OCI-LY1 (cell line): ENCODE results near the gene HDAC1.

ENCODE experiments used
- H2AFZ ChIP-seq: fragments of 200-600 bp; sonication (generic), shearing (Covaris generic); 2 replicates; pipeline ENCODE4 v1.6.0; 2014; ENCODE audit warnings: antibody characterized with exemption, mild to moderate bottlenecking, low read length
- H3F3A ChIP-seq: fragments of 200-600 bp; sonication (generic), shearing (Covaris generic); 2 replicates; pipeline ENCODE4 v1.6.0; 2014; ENCODE audit warnings: mild to moderate bottlenecking, antibody characterized with exemption, low read length, moderate library complexity; ENCODE audit not compliant: insufficient read depth
- H3K27ac ChIP-seq: fragments of 200-600 bp; sonication (generic); 2 replicates; pipeline ENCODE4 v1.5.1; 2014; ENCODE audit warnings: low read length, mixed run types, mild to moderate bottlenecking, low read depth; ENCODE audit not compliant: poor library complexity, severe bottlenecking
- H3K27me3 ChIP-seq: fragments of 200-600 bp; sonication (generic); 2 replicates; pipeline ENCODE4 v1.6.0; 2014; ENCODE audit warnings: antibody characterized with exemption, mild to moderate bottlenecking, low read length, moderate library complexity; ENCODE audit not compliant: insufficient read depth
- H3K36me3 ChIP-seq: fragments of 200-600 bp; sonication (generic); 2 replicates; pipeline ENCODE4 v1.6.1; 2014; ENCODE audit warnings: mild to moderate bottlenecking, antibody characterized with exemption, low read length, moderate library complexity, mixed read lengths; ENCODE audit not compliant: insufficient read depth
- H3K4me1 ChIP-seq: fragments of 200-600 bp; sonication (generic); 2 replicates; pipeline ENCODE4 v1.5.1; 2014; ENCODE audit warnings: mild to moderate bottlenecking, low read length, moderate library complexity; ENCODE audit not compliant: insufficient read depth, severe bottlenecking
- H3K4me2 ChIP-seq: fragments of 200-600 bp; sonication (generic), shearing (Covaris generic); 2 replicates; pipeline ENCODE4 v1.6.1; 2014; ENCODE audit warnings: low read length
- H3K4me3 ChIP-seq: fragments of 200-600 bp; sonication (generic); 2 replicates; pipeline ENCODE4 v1.5.1; 2014; ENCODE audit warnings: low read length, low read depth, mild to moderate bottlenecking, mixed read lengths; ENCODE audit not compliant: poor library complexity, severe bottlenecking
- H3K79me2 ChIP-seq: fragments of 200-600 bp; shearing (Covaris generic); 2 replicates; pipeline ENCODE4 v1.6.1; 2016; ENCODE audit warnings: mixed run types, low read length, mixed read lengths; ENCODE audit not compliant: insufficient read depth
- H3K9ac ChIP-seq: fragments of 200-600 bp; sonication (generic), shearing (Covaris generic); 2 replicates; pipeline ENCODE4 v1.6.1; 2014; ENCODE audit warnings: mild to moderate bottlenecking, low read length, mixed read lengths
- H3K9me2 ChIP-seq: fragments of 200-600 bp; sonication (generic), shearing (Covaris generic); 2 replicates; pipeline ENCODE4 v1.6.1; 2014; ENCODE audit warnings: low read depth, mild to moderate bottlenecking, low read length, mixed read lengths
- H3K9me3 ChIP-seq: fragments of 200-600 bp; shearing (Covaris generic); 2 replicates; pipeline ENCODE4 v1.6.1; 2014; ENCODE audit warnings: low read length, mixed read lengths
- H4K20me1 ChIP-seq: fragments of 200-600 bp; sonication (generic), shearing (Covaris generic); 2 replicates; pipeline ENCODE4 v1.6.0; 2016; ENCODE audit warnings: mild to moderate bottlenecking, low read length; ENCODE audit not compliant: insufficient read depth
- CTCF ChIP-seq: fragments of 200-600 bp; sonication (generic), shearing (Covaris generic); IDR thresholded peaks from 2 replicates; pipeline ENCODE4 v1.5.1; 2017; ENCODE audit warnings: mild to moderate bottlenecking, antibody characterized with exemption, low read length, moderate library complexity, mixed read lengths
- EZH2 ChIP-seq: fragments of 200-600 bp; sonication (generic), shearing (Covaris generic); IDR thresholded peaks from 2 replicates; pipeline ENCODE4 v1.8.0; 2017; ENCODE audit warnings: borderline replicate concordance, mixed run types, mild to moderate bottlenecking, antibody characterized with exemption, low read length, moderate library complexity, mixed read lengths

Gene HDAC1

GRCh38 chr1:32331549-32331948, 39.7 kb downstream of the HDAC1 start:
- H4K20me1 ChIP-seq = no peaks in the 10 kb centered on the region
- TF ChIP-seq CTCF (no peak), EZH2 (no peak)
- peak overlapping the region; percentile 77 for H3K27ac ChIP-seq
- peaks cover 15% of the 10 kb centered on the region for H3F3A ChIP-seq
- no peaks in the 10 kb centered on the region for H3K9me3 ChIP-seq
- no peak overlapping the region for H3K4me2 ChIP-seq
- no peak overlapping the region for H3K4me3 ChIP-seq
- H3K27me3 ChIP-seq = 0 out of 2 replicates have a peak, but pooled peaks cover under 1% of the 10 kb centered on the region
- peaks cover 82% of the 10 kb centered on the region for H3K36me3 ChIP-seq
- H3K9me2 ChIP-seq = no peaks in the 10 kb centered on the region
- no peak overlapping the region for H3K9ac ChIP-seq
- H3K79me2 ChIP-seq = peaks cover 7% of the 10 kb centered on the region; the same call in 1 of the 2 replicates
- peaks cover 32% of the 10 kb centered on the region for H3K4me1 ChIP-seq
- no peak overlapping the region for H2AFZ ChIP-seq

- no peak overlapping the region for H3K4me3 ChIP-seq
- no peak overlapping the region for H3K9ac ChIP-seq
- H3K4me1 ChIP-seq = peaks cover 39% of the 10 kb centered on the region
- no peaks in the 10 kb centered on the region for H3K9me2 ChIP-seq
- no peaks in the 10 kb centered on the region for H4K20me1 ChIP-seq
- no peak for TF ChIP-seq EZH2
- no peak for TF ChIP-seq CTCF
- no peak overlapping the region for H2AFZ ChIP-seq
- peaks cover 74% of the 10 kb centered on the region for H3K36me3 ChIP-seq
- H3K27me3 ChIP-seq = 0 out of 2 replicates have a peak, but pooled peaks cover 4% of the 10 kb centered on the region
- H3K27ac ChIP-seq = peak overlapping the region; percentile 77
- no peaks in the 10 kb centered on the region for H3K9me3 ChIP-seq
- peaks cover 15% of the 10 kb centered on the region for H3F3A ChIP-seq
- H3K79me2 ChIP-seq = peaks cover 7% of the 10 kb centered on the region; the same call in 1 of the 2 replicates
- no peak overlapping the region for H3K4me2 ChIP-seq
Observed at GRCh38 chr1:32332290-32333079, 40.6 kb downstream of the HDAC1 start.

GRCh38 chr1:32333251-32333963, 41.5 kb downstream of the HDAC1 start:
- Histone ChIP-seq H3F3A (peaks cover 15% of the 10 kb centered on the region), H3K27ac (peak overlapping the region; percentile 77), H3K79me2 (peaks cover 7% of the 10 kb centered on the region; the same call in 1 of the 2 replicates), H2AFZ (no peak overlapping the region), H3K9ac (no peak overlapping the region), H3K27me3 (0 out of 2 replicates have a peak, but pooled peaks cover 8% of the 10 kb centered on the region), H3K36me3 (peaks cover 64% of the 10 kb centered on the region), H3K4me1 (peaks cover 44% of the 10 kb centered on the region), H3K9me3 (no peaks in the 10 kb centered on the region), H3K4me2 (peak overlapping the region; percentile 96), H3K4me3 (peak overlapping the region; percentile 74), H3K9me2 (no peaks in the 10 kb centered on the region), H4K20me1 (no peaks in the 10 kb centered on the region)
- no peak for TF ChIP-seq CTCF
- TF ChIP-seq EZH2 = no peak
